Mucosa of descending colon (tissue), 3 donors: ENCODE results near the gene RAPGEF3. TPM values are rescaled to one million over a fixed set of nuclear protein-coding genes. Genes with fewer than 3 reads are reported as not detected.

ENCODE experiments used
- ATAC-seq: fragments of 200-7000 bp; cut with Tn5 transposase; one replicate; pipeline ENCODE4 v1.9.1; 2020; ENCODE audit warnings: mild to moderate bottlenecking, moderate library complexity
- DNase-seq, 3 donors: peaks; one replicate each; pipeline ENCODE4 v3.0.0-alpha.2; 2020
- H3K36me3 ChIP-seq: fragments of 200-600 bp; one replicate; pipeline ENCODE4 v1.8.0; 2021; ENCODE audit warnings: low read depth, mild to moderate bottlenecking
- H3K4me1 ChIP-seq: fragments of 200-600 bp; one replicate; pipeline ENCODE4 v1.8.0; 2021; ENCODE audit warnings: low read depth, mild to moderate bottlenecking
- H3K4me3 ChIP-seq: fragments of 200-600 bp; one replicate; pipeline ENCODE4 v1.8.0; 2021; ENCODE audit warnings: mild to moderate bottlenecking
- H3K9me3 ChIP-seq: fragments of 200-600 bp; one replicate; pipeline ENCODE4 v1.8.0; 2021; ENCODE audit warnings: mild to moderate bottlenecking
- CTCF ChIP-seq: fragments of 200-600 bp; IDR thresholded peaks from one replicate; pipeline ENCODE4 v1.8.0; 2022; ENCODE audit warnings: antibody characterized with exemption, mild to moderate bottlenecking
- intact Hi-C, 2 donors: fragments of 100-400 bp; cut with DNase I in 1 of 2; cut with micrococcal nuclease in 1 of 2; formaldehyde crosslinking; loops; one replicate each; pipeline versions ENCODE4 v1.11.0 to v1.11.1; 2022; cut with DNase I, micrococcal nuclease
- total RNA-seq, 3 donors: library from RNA; stranded (reverse); fragmentation: NEBNext Ultra II Directional in 2 of 3; extraction: Animal tissue kit (Norgen Biotek cat#: 25700) in 2 of 3; gene quantifications; one replicate each; pipeline versions ENCODE4 v1.2.1 to v1.2.4, GENCODE V29; 2021 to 2023
- donor health status: DM: no; HTN: no; CAD: no; lungs with moderate emphysema.
- donor health status: DM: no; HTN: no; CAD: no.
- donor health status: DM: no; HTN: yes; CAD: no.

The RAPGEF3 gene
- total RNA-seq, 3 donors from 2014 or later, result 9.5 to 15.6 (median 11.4) TPM

DNA sequence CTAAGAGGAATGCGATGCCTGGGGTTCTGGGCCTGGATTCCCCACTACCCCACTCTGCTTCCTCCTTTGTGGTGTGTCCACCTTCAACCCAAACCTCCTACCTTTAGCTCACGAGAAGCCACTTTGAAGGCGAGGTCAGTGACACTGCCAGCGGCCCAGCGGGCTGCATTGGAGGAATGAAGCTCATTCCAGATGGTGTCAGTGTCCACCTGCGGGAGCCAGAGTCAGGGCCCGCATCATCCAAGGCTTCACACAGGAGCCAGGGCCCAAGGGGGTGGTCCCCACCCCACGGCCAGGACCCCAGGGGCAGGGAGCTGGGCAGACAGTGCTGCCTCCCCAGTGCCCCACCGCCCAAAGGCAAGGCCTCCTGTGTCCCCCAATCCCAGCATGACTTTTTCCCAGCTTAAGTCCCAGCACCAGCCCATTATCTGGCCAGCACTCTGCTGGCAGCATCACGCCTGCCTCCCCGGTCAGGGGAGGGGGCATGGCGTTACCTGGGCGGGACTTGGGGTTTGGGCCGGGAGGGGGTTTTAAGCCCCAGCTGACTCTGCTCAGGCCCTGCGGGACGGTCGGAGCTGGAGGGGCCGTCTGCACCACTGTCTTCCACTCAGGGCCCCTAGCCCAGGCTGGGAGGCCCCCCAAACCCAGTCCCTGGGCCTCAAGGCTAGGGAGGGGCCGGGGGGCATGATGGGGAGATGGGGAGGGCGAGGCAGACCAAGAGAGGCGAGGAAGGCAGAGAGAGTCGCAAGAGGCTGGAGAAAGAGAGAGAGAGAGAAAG is 31.2 kb upstream of the RAPGEF3 start:
- peak in 1 of 3 donors; percentile 34 for DNase-seq
- Histone ChIP-seq H3K4me3 (no peak overlapping the region), H3K9me3 (no peaks in the 10 kb centered on the region), H3K4me1 (no peaks in the 10 kb centered on the region), H3K36me3 (no peaks in the 10 kb centered on the region)
- no peak for ATAC-seq
- TF ChIP-seq CTCF, result no peak
- intact Hi-C loops, result loop anchor here in 1 of 2 donors (5.0 kb wide), 1 partner anchor 47 kb away; no protein-coding TSS in a partner anchor

DNA sequence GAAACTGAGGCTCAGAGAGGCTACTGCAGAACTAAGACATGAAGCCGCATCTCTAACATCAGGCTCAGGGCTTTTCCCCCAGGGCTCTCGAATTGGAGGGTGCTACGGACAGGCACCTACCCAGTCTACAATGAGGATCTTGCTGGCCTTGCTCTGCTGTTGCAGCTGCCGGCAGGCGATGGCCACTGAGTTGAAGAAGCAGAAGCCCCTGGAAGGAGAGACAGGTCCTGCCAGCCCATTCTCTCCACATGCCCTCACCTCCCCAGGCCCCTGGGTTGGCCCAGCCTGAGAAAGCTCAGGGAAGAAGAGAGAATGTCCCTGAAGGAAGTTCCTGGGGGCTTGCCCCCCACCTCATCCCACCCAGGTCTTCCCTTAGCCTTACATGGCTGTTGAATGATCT is 30.5 kb upstream of the RAPGEF3 start:
- Histone ChIP-seq H3K36me3 (no peaks in the 10 kb centered on the region), H3K4me1 (no peaks in the 10 kb centered on the region), H3K9me3 (no peaks in the 10 kb centered on the region), H3K4me3 (no peak overlapping the region)
- ATAC-seq (no peak), DNase-seq (peak in 1 of 3 donors; percentile 12)
- intact Hi-C loops, result loop anchor here in 1 of 2 donors (5.0 kb wide), 1 partner anchor 48 kb away; no protein-coding TSS in a partner anchor
- TF ChIP-seq CTCF, result no peak

GRCh38 chr12:47787596-47788319 is 29.1 kb upstream of the RAPGEF3 start:
- H3K4me1 ChIP-seq, result no peaks in the 10 kb centered on the region
- no peak overlapping the region for H3K4me3 ChIP-seq
- TF ChIP-seq CTCF, result no peak
- no peaks in the 10 kb centered on the region for H3K9me3 ChIP-seq
- H3K36me3 ChIP-seq, result no peaks in the 10 kb centered on the region
- intact Hi-C loops, result loop anchor here in 1 of 2 donors (5.0 kb wide), 1 partner anchor 50 kb away; no protein-coding TSS in a partner anchor
- DNase-seq (peak in 1 of 3 donors; percentile 40), ATAC-seq (no peak)

GRCh38 chr12:47786662-47787280 is 28.1 kb upstream of the RAPGEF3 start:
- intact Hi-C loops, result loop anchor here in 1 of 2 donors (5.0 kb wide), 1 partner anchor 51 kb away; no protein-coding TSS in a partner anchor
- Histone ChIP-seq H3K4me3 (no peak overlapping the region), H3K9me3 (no peaks in the 10 kb centered on the region), H3K4me1 (no peaks in the 10 kb centered on the region), H3K36me3 (no peaks in the 10 kb centered on the region)
- ATAC-seq (no peak), DNase-seq (peak in 1 of 3 donors; percentile 14)
- TF ChIP-seq CTCF, result no peak

- no peaks in the 10 kb centered on the region for H3K9me3 ChIP-seq
- no peaks in the 10 kb centered on the region for H3K36me3 ChIP-seq
- no peak for TF ChIP-seq CTCF
- peak in 1 of 3 donors; percentile 37 for DNase-seq
- ATAC-seq, result no peak
- H3K4me3 ChIP-seq, result no peak overlapping the region
- intact Hi-C loops, result loop anchor here in 1 of 2 donors (5.0 kb wide), 1 partner anchor 51 kb away; no protein-coding TSS in a partner anchor
- H3K4me1 ChIP-seq, result no peaks in the 10 kb centered on the region
Observed at GRCh38 chr12:47785887-47786661, 27.4 kb upstream of the RAPGEF3 start.
